Measurements from ENCODE around the gene CCNL2.

- TF ChIP-seq ESRRA (IDR thresholded peaks at IDR 0.05; ENCODE audit: borderline replicate concordance, low read length): no peak
- no peak for TF ChIP-seq SREBF2 (IDR thresholded peaks at IDR 0.05)
- TF ChIP-seq ELK1 (IDR thresholded peaks at IDR 0.05; ENCODE audit: low read depth, low read length): no peak
- no peak for TF ChIP-seq POLR2A (IDR thresholded peaks at IDR 0.05; ENCODE audit: low read length)
- no peak for TF ChIP-seq RARB (CRISPR knock-in tag; IDR thresholded peaks at IDR 0.05)
- no peak for TF ChIP-seq MYC (IDR thresholded peaks at IDR 0.05; ENCODE audit: borderline replicate concordance, low read length)
- TF ChIP-seq NFE2L2 (conservative IDR thresholded peaks at IDR 0.05; ENCODE audit: low read length): no peak
These were observed 25.6 kb upstream of the CCNL2 start for GRCh38 chr1:1424707-1425106.
